Karpas-422 (cell line): ENCODE measurements around the gene PTPN14. TPM values are rescaled to one million over a fixed set of nuclear protein-coding genes. Genes with fewer than 3 reads are reported as not detected.

ENCODE experiments used
- total RNA-seq: library from RNA; depleted of rRNA; stranded (reverse); fragments of >200 nt; shearing (Covaris generic); gene quantifications from 2 replicates; pipeline ENCODE4 v1.2.3, GENCODE V29; 2014; ENCODE audit warnings: low replicate concordance; rRNA removed

The PTPN14 gene
- total RNA-seq, 1 experiment from 2014 or later, result 0.56 TPM

Other genes with a start within 250 kb of the PTPN14 start
- 44.0 and 54.1 TPM in 2 replicates for gene CENPF, start 51.6 kb upstream of the PTPN14 start, total RNA-seq